HG02870 (cell line): Measurements from ENCODE around the gene PLEKHG5.

Experiments
- ATAC-seq: cut with Tn5 transposase; IDR thresholded peaks from one replicate; pipeline ENCODE4 v1.9.1; 2021; ENCODE audit warnings: mild to moderate bottlenecking, moderate library complexity; ENCODE audit not compliant: unreplicated experiment

Gene PLEKHG5

GRCh38 chr1:6477039-6477820, 14.2 kb downstream of the PLEKHG5 start:
- no peak for ATAC-seq

- no peak for ATAC-seq
Observed at GRCh38 chr1:6476483-6476882, 15.0 kb downstream of the PLEKHG5 start.

DNA sequence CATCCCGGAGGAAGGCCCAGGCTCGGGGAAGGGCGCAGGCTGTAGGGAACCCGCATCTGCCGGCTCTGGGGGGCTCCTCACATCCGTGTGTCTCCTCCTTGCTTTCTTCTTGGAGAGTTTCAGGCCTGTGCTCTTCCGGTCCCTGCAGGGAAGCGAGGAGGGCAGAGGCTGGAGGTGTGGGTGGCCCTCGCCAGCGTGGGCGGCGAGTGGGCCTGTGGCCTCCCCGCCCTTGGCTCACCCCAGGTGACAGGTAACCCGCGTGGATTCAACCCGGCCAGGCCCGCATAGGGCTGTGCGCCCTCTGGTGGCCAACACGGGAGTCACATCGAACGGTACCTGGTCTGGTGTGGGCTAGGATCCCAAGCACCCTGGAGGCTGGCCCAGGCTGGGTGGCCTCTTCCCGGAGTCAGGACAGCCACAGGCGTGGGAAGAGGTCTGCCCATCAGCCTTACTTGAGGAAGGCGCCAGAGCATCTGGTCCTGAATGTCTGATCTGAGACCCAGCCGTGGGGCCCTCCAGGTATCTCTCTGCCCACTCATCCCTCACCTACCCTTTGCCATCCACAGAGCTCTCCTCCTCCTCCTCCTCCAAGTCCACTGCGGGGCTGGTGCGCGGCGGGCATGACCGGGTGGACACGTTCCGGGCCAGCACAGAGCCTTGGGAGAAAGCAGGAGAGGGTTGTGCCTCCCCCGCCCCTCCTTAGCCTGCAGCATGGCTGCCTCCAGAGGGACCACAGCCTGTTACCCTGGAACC, 15.9 kb downstream of the PLEKHG5 start:
- ATAC-seq: no peak

DNA sequence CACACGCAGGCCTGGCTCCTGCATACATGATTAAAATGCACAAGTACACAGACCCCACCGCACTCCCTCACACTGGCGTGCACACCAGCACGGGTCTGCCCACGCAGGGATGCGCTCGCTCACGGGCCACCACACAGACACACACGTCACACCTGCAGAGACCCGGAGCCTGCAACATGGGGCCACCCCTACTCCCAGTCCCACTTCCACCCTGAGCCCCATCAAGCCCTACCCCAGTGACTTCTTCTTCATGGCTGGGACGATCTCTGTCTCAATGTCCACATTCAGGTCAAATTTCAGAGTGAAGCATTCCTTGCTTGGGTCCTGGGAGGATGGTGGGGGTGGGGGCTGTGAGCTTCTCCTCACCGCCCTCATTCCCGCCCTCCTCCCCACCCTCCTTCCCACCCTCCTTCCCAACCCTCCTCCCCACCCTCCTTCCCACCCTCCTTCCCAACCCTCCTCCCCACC, 16.6 kb downstream of the PLEKHG5 start:
- ATAC-seq: no peak

DNA sequence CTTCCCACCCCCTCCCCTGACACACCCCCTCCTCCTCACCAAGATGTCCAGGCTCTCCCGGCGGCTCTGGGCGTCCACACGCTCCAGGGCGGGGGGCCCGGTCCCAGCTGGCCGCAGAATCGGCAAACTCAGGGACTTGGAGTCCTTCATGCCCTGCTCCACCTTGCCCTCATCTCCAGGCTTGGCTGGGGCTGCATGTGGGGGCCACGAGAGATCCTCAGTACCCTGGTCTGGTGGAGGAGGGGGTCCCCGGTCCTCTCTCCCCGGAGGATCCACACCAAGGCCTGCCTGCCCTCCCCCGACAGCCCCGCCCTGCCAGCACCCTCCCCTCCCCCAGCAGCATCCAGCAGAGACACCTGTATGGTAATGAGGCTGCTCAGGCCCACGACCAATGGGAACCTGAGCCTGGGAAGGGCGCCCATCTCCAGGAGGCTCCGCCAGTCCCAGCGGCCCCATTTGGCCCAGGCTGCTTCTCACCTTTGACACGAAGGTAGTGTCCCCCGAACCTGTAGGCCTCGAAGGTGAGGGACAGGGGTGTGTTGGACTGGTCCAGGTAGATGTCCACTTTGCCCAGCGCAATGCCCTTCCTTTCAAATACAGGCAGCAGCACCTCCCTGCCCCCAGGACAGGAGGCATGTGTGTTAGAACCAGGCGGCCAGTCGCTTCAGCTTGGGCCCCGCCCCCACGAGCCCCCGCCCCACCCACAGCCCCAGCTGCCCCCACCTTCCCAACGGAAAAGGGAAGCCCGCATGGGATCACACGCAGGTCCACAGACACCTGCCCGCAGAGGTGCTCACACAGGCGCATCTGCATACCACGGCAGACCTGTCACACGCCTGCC, 17.3 kb downstream of the PLEKHG5 start:
- ATAC-seq: no peak

- ATAC-seq: no peak
Observed at GRCh38 chr1:6473156-6473555, 18.3 kb downstream of the PLEKHG5 start.

DNA sequence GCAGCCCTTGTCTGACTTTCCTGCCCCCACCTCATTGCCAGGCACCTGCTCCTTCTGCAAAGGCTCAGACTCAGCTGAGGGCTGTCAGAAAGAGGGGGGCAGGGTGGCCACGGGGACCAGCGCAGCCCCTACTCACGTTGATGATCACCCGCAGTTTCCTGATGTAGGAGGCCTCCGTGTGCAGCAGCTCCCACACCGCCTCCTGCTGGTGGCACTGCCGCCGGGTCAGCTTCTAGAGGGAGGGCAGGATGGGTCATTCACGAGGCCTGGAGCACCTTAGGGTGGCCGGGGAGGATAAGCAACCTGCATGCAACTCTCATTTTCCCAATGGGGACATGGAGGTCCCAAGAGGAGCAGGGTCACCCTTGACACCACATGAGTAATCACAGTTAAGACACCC, 19.1 kb downstream of the PLEKHG5 start:
- no peak for ATAC-seq

DNA sequence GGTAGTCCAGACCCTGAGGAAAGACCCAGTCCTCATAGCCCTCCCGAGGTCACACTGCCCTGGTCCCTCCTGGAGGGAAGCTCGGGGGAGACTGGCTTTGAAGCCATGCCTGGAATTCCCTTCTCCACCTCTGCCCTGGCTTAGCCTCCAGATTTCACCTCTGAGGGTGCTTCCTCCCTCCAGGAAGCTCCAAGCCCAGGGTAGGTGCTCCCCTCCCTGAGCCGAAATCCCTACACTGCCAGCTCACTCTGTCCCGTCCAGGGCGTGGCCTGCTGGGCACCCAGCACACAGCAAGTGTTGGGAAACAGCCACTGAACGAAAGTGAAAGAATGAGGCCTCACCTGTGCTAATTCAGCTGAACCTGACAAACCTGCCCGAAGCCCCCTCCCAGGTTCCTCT, 19.5 kb downstream of the PLEKHG5 start:
- ATAC-seq: no peak

DNA sequence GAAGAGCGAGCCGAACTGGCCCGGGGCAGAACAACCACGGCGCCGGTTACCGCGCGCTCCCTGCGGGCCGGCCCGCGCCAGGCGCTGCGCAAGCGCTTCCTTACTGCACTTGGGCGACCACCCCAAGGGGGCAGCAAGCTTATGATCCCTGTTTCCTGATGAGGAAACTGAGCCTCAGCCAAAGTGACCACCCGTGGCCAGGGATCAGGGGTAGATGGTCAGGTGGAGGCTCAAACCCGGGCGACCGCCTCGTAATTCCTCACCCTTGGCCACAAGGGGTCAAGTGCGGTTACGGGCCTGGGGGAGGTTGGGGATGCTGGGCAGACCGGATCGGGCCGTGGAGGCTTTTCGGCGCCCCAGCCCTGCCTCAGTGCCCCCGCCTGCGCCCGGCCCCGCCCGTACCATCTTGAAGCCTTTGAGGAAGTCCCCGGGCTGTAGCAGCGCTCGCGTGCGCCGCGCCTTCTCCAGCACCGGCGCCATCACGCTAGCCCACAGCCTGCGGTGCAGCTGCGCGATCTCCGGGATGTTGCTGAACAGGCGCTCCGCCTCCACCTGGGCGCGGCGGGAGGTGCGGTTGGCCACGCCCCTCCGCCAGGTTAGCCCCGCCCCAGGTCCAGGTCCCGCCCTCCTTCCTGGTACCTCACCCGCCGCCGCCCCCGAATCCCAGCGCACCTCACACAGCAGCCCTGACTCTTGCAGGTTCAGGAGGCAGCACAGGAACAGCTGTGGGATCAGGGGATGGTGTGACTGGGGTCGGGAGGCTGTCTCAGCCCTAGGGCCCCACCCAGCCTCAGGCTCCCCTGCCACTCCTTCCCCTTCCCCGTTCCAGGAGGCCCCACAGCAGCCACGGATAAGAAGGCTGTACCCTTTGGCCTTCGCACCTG, 20.1 kb downstream of the PLEKHG5 start:
- no peak for ATAC-seq

DNA sequence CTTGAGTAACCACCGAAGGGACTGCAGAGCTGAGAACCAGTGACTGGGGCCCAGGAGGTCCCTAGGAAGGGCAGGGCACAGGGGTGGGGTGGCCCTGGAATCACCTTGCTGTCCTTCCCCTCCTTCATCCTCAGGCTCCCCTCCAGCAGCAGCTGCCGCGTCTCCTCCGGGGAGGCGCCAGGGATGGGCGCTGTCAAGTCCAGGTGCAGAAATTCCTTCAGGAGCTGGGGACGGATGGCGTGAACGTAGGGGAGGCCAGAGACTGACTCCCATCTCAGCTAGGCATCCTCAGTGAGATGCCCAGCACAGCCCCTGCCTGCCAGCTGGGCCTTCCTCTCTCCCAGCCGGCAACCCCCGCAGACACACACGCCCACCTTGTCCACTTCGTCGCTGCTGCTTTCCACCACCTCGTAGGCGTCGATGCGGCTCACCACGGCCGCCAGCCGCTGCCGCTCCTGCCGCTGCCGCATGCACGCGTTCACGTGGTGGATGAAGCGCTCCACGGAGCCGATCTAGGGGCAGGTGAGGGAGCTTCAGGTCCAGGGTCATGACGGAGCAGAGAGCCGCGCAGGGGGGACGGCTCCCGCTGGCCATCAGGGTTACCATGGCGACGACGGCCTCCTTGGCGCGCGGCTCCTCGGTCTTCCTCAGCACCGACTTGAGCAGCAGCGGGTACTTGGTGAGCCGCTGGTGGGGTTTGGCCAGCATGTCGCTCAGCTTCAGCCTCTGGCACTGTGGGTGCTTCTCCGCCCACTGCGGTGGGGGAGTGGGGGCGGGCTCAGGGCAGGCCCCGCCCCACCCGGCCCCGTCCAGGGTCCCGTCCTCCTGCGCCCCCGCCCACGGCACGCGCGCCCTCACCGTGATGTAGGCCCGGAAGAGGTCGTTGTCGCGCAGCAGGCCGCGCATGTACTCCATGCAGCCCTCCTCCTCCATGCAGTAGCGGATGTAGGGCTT, 21.1 kb downstream of the PLEKHG5 start:
- ATAC-seq: no peak

GRCh38 chr1:6468729-6469461, 22.6 kb downstream of the PLEKHG5 start:
- no peak for ATAC-seq

GRCh38 chr1:6467744-6468688, 23.5 kb downstream of the PLEKHG5 start:
- no peak for ATAC-seq

DNA sequence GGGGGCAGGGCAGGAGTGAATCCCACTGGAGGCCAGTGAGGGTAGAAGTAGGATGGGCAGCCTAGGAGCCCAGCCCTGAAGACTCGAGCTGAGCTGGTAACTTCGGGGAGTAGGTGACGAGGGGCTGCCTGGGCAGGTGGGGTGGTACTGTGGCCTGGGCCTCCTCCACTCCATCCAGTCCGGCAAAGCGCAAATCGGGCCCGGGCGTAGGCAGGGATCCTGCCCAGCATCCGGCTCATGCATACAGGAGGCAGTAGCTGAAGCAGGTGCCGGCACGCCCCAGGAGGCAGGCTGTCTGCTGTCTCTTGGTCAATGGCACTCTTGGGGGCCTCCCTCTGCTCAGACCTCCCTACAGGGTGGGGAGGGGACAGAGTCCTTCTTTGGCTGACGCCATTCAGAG, 24.2 kb downstream of the PLEKHG5 start:
- no peak for ATAC-seq

DNA sequence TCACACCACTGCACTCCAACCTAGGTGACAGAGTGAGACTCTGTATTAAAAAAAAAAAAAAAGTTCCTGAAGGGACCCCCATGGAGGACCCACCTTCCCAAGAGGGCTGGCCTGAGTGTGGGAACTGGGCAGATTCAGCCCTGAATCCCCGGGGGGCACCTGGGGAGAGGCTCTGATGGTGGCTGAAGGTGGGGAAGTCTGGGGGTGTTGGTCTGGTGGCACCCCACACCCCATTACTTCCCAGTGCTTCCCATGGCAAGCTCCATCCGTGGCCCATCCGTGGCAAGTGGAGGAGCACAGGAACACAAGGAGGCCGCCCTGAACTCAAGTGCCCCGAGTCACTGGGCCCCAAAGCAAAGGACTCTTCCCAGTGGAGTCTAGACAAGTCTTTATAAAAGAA, 24.7 kb downstream of the PLEKHG5 start:
- no peak for ATAC-seq

GRCh38 chr1:6466023-6466422, 25.4 kb downstream of the PLEKHG5 start, which contains the start of gene TNFRSF25:
Gene TNFRSF25, minus strand, starts transcription at chr1:6466173. Its CDS starts 66 bp downstream, at chr1:6466107.
- no peak for ATAC-seq

- ATAC-seq: no peak
Observed at GRCh38 chr1:6465461-6466005, 25.9 kb downstream of the PLEKHG5 start.

DNA sequence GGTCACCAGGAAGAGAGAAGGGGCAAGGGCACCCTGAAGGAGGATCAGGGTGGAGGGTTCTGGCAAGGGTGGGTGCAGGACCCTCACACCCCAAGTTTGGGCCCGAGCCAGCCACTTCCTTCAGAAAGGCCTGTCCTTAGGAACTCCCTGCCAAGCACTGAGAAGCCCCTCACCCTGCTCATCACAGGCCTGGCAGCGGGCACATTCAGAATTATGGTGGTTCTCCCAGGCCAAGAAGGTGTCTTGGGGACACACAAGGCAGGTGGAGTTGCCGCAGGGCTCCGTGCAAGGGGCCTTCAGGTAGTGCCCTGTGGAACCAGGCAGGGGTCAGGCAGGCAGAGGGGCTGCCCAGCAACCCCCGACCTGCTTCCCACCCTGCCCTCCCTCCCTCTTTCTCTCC, 26.6 kb downstream of the PLEKHG5 start:
- no peak for ATAC-seq
